HFFc6 (cell line): Measurements from ENCODE around the gene C16orf90. TPM values are rescaled to one million over a fixed set of nuclear protein-coding genes. Genes with fewer than 3 reads are reported as not detected.

Experiments
- DNase-seq: peaks from one replicate; pipeline ENCODE4 v3.0.0-alpha.2; 2018
- H3K27ac Mint-ChIP-seq: 2 replicates; pipeline ENCODE4 v1.8.0; 2020; ENCODE audit warnings: mild to moderate bottlenecking, mixed read lengths
- H3K27me3 Mint-ChIP-seq: 2 replicates; pipeline ENCODE4 v1.8.0; 2021; ENCODE audit warnings: mild to moderate bottlenecking, moderate library complexity, mixed read lengths; ENCODE audit not compliant: insufficient read depth
- H3K36me3 Mint-ChIP-seq: 2 replicates; pipeline ENCODE4 v1.8.0; 2021; ENCODE audit warnings: low read depth, mixed read lengths
- H3K4me1 Mint-ChIP-seq: 2 replicates; pipeline ENCODE4 v1.8.0; 2020; ENCODE audit warnings: low read depth, mixed read lengths
- H3K4me3 Mint-ChIP-seq: 2 replicates; pipeline ENCODE4 v1.8.0; 2020; ENCODE audit warnings: mild to moderate bottlenecking, moderate library complexity, mixed read lengths
- H3K9me3 Mint-ChIP-seq: 2 replicates; pipeline ENCODE4 v1.8.0; 2020; ENCODE audit warnings: mild to moderate bottlenecking, mixed read lengths
- CTCF ChIP-seq: fragments of 200-600 bp; sonication (generic); IDR thresholded peaks from 2 replicates; pipeline ENCODE4 v1.5.0; 2021; ENCODE audit warnings: antibody characterized with exemption, mild to moderate bottlenecking
- total RNA-seq, 6 experiments: library from RNA; stranded (reverse); fragmentation: NEBNext Ultra II Directional; extraction: Animal tissue kit (Norgen Biotek cat#: 25700); gene quantifications; 2 replicates in 1 of 6; 3 replicates in 5 of 6; pipeline ENCODE4 v1.2.3, GENCODE V29; 2021

The C16orf90 gene
- total RNA-seq, 6 experiments from 2014 or later = not detected

- H3K4me1 Mint-ChIP-seq = peaks cover 27% of the 10 kb centered on the region
- TF ChIP-seq CTCF = no peak
- H3K9me3 Mint-ChIP-seq = no peaks in the 10 kb centered on the region
- H3K4me3 Mint-ChIP-seq = peak overlapping the region; percentile 28; the same call in 1 of the 2 replicates
- no peaks in the 10 kb centered on the region; the same call in 1 of the 2 replicates for H3K27me3 Mint-ChIP-seq
- H3K36me3 Mint-ChIP-seq = peaks cover 12% of the 10 kb centered on the region
- peak overlapping the region; percentile 80 for H3K27ac Mint-ChIP-seq
- DNase-seq = peak; percentile 45
Observed at GRCh38 chr16:3536271-3536731, 41.0 kb upstream of the C16orf90 start.

GRCh38 chr16:3534126-3534525 is 38.8 kb upstream of the C16orf90 start:
- Mint-ChIP-seq H3K27ac (no peak overlapping the region), H3K4me3 (no peak overlapping the region), H3K4me1 (peaks cover 27% of the 10 kb centered on the region), H3K36me3 (peaks cover 17% of the 10 kb centered on the region), H3K27me3 (no peaks in the 10 kb centered on the region; the same call in 1 of the 2 replicates), H3K9me3 (no peaks in the 10 kb centered on the region)
- no peak for TF ChIP-seq CTCF
- no peak for DNase-seq

- Mint-ChIP-seq H3K4me1 (peaks cover 27% of the 10 kb centered on the region), H3K27ac (no peak overlapping the region), H3K9me3 (no peaks in the 10 kb centered on the region), H3K4me3 (no peak overlapping the region), H3K36me3 (peaks cover 17% of the 10 kb centered on the region), H3K27me3 (no peaks in the 10 kb centered on the region; the same call in 1 of the 2 replicates)
- TF ChIP-seq CTCF = no peak
- DNase-seq = no peak
Observed at GRCh38 chr16:3532741-3533140, 37.5 kb upstream of the C16orf90 start.

- no peak overlapping the region for H3K4me3 Mint-ChIP-seq
- no peak for DNase-seq
- H3K36me3 Mint-ChIP-seq = peaks cover 12% of the 10 kb centered on the region
- H3K9me3 Mint-ChIP-seq = no peaks in the 10 kb centered on the region
- H3K27ac Mint-ChIP-seq = no peak overlapping the region
- H3K27me3 Mint-ChIP-seq = no peaks in the 10 kb centered on the region; the same call in 1 of the 2 replicates
- no peak for TF ChIP-seq CTCF
- peaks cover 9% of the 10 kb centered on the region; the same call in 1 of the 2 replicates for H3K4me1 Mint-ChIP-seq
Observed at GRCh38 chr16:3530371-3530914, 35.2 kb upstream of the C16orf90 start.

- peaks cover 12% of the 10 kb centered on the region for H3K36me3 Mint-ChIP-seq
- no peak for TF ChIP-seq CTCF
- no peak for DNase-seq
- H3K4me1 Mint-ChIP-seq = no peaks in the 10 kb centered on the region
- no peak overlapping the region for H3K4me3 Mint-ChIP-seq
- no peaks in the 10 kb centered on the region for H3K9me3 Mint-ChIP-seq
- H3K27ac Mint-ChIP-seq = no peak overlapping the region
- H3K27me3 Mint-ChIP-seq = no peaks in the 10 kb centered on the region; the same call in 1 of the 2 replicates
Observed at GRCh38 chr16:3529175-3529574, 33.9 kb upstream of the C16orf90 start.
